ENCODE data around the gene ARFIP1.

Gene ARFIP1

GRCh38 chr4:152946446-152946845 is 166.7 kb downstream of the ARFIP1 start:
- Histone ChIP-seq H3K4me3 (ENCODE audit: low read length in 2 of 2) (no peak overlapping the region), H3K36me3 (ENCODE audit: control insufficient read depth in 2 of 2, insufficient read depth in 2 of 2, low read length in 2 of 2) (no peaks in the 10 kb centered on the region), H3K4me1 (ENCODE audit: control insufficient read depth, insufficient read depth, low read length) (no peaks in the 10 kb centered on the region), H3K9me3 (ENCODE audit: control insufficient read depth in 2 of 2, low read length in 2 of 2) (no peaks in the 10 kb centered on the region), H3K27me3 (ENCODE audit: control insufficient read depth in 1 of 2, insufficient read depth in 2 of 2, low read length in 2 of 2) (peaks cover 0 to 3% of the 10 kb centered on the region in 2 donors), H3K27ac (ENCODE audit: low read length) (no peak overlapping the region), H3K9ac (ENCODE audit: low read length in 2 of 2) (no peak overlapping the region)

- no peak overlapping the region for H3K4me3 ChIP-seq (ENCODE audit: low read length in 2 of 2)
- peaks cover 0 to 3% of the 10 kb centered on the region in 2 donors for H3K27me3 ChIP-seq (ENCODE audit: control insufficient read depth in 1 of 2, insufficient read depth in 2 of 2, low read length in 2 of 2)
- H3K27ac ChIP-seq (ENCODE audit: low read length), result no peak overlapping the region
- no peaks in the 10 kb centered on the region for H3K9me3 ChIP-seq (ENCODE audit: control insufficient read depth in 2 of 2, low read length in 2 of 2)
- H3K36me3 ChIP-seq (ENCODE audit: control insufficient read depth in 2 of 2, insufficient read depth in 2 of 2, low read length in 2 of 2), result no peaks in the 10 kb centered on the region
- no peak overlapping the region for H3K9ac ChIP-seq (ENCODE audit: low read length in 2 of 2)
- no peaks in the 10 kb centered on the region for H3K4me1 ChIP-seq (ENCODE audit: control insufficient read depth, insufficient read depth, low read length)
These were observed 167.6 kb downstream of the ARFIP1 start for GRCh38 chr4:152947311-152947710.

- H3K36me3 ChIP-seq (ENCODE audit: control insufficient read depth in 2 of 2, insufficient read depth in 2 of 2, low read length in 2 of 2), result no peaks in the 10 kb centered on the region
- no peak overlapping the region for H3K9ac ChIP-seq (ENCODE audit: low read length in 2 of 2)
- H3K27ac ChIP-seq (ENCODE audit: low read length), result no peak overlapping the region
- H3K4me1 ChIP-seq (ENCODE audit: control insufficient read depth, insufficient read depth, low read length), result no peaks in the 10 kb centered on the region
- H3K9me3 ChIP-seq (ENCODE audit: control insufficient read depth in 2 of 2, low read length in 2 of 2), result no peaks in the 10 kb centered on the region
- no peak overlapping the region for H3K4me3 ChIP-seq (ENCODE audit: low read length in 2 of 2)
- peaks cover 0 to 3% of the 10 kb centered on the region in 2 donors for H3K27me3 ChIP-seq (ENCODE audit: control insufficient read depth in 1 of 2, insufficient read depth in 2 of 2, low read length in 2 of 2)
These were observed 170.2 kb downstream of the ARFIP1 start for GRCh38 chr4:152949930-152950329.

- Histone ChIP-seq H3K36me3 (ENCODE audit: control insufficient read depth in 2 of 2, insufficient read depth in 2 of 2, low read length in 2 of 2) (no peaks in the 10 kb centered on the region), H3K9me3 (ENCODE audit: control insufficient read depth in 2 of 2, low read length in 2 of 2) (no peaks in the 10 kb centered on the region), H3K9ac (ENCODE audit: low read length in 2 of 2) (no peak overlapping the region), H3K27ac (ENCODE audit: low read length) (no peak overlapping the region), H3K4me3 (ENCODE audit: low read length in 2 of 2) (no peak overlapping the region), H3K4me1 (ENCODE audit: control insufficient read depth, insufficient read depth, low read length) (no peaks in the 10 kb centered on the region), H3K27me3 (ENCODE audit: control insufficient read depth in 1 of 2, insufficient read depth in 2 of 2, low read length in 2 of 2) (peaks cover 0 to 3% of the 10 kb centered on the region in 2 donors)
These were observed 170.9 kb downstream of the ARFIP1 start for GRCh38 chr4:152950402-152951274.

- H3K9ac ChIP-seq (ENCODE audit: low read length in 2 of 2), result no peak overlapping the region
- H3K27ac ChIP-seq (ENCODE audit: low read length), result no peak overlapping the region
- H3K4me3 ChIP-seq (ENCODE audit: low read length in 2 of 2), result no peak overlapping the region
- no peaks in the 10 kb centered on the region for H3K36me3 ChIP-seq (ENCODE audit: control insufficient read depth in 2 of 2, insufficient read depth in 2 of 2, low read length in 2 of 2)
- no peaks in the 10 kb centered on the region for H3K4me1 ChIP-seq (ENCODE audit: control insufficient read depth, insufficient read depth, low read length)
- H3K27me3 ChIP-seq (ENCODE audit: control insufficient read depth in 1 of 2, insufficient read depth in 2 of 2, low read length in 2 of 2), result peaks cover 0 to 3% of the 10 kb centered on the region in 2 donors
- H3K9me3 ChIP-seq (ENCODE audit: control insufficient read depth in 2 of 2, low read length in 2 of 2), result no peaks in the 10 kb centered on the region
These were observed 171.6 kb downstream of the ARFIP1 start for GRCh38 chr4:152951348-152951747.

- Histone ChIP-seq H3K9ac (ENCODE audit: low read length in 2 of 2) (no peak overlapping the region), H3K4me1 (ENCODE audit: control insufficient read depth, insufficient read depth, low read length) (no peaks in the 10 kb centered on the region), H3K36me3 (ENCODE audit: control insufficient read depth in 2 of 2, insufficient read depth in 2 of 2, low read length in 2 of 2) (no peaks in the 10 kb centered on the region), H3K4me3 (ENCODE audit: low read length in 2 of 2) (no peak overlapping the region), H3K9me3 (ENCODE audit: control insufficient read depth in 2 of 2, low read length in 2 of 2) (no peaks in the 10 kb centered on the region), H3K27me3 (ENCODE audit: control insufficient read depth in 1 of 2, insufficient read depth in 2 of 2, low read length in 2 of 2) (peaks cover 0 to 3% of the 10 kb centered on the region in 2 donors), H3K27ac (ENCODE audit: low read length) (no peak overlapping the region)
These were observed 173.8 kb downstream of the ARFIP1 start for GRCh38 chr4:152953514-152953913.

- Histone ChIP-seq H3K4me1 (ENCODE audit: control insufficient read depth, insufficient read depth, low read length) (no peaks in the 10 kb centered on the region), H3K9me3 (ENCODE audit: control insufficient read depth in 2 of 2, low read length in 2 of 2) (no peaks in the 10 kb centered on the region), H3K9ac (ENCODE audit: low read length in 2 of 2) (no peak overlapping the region), H3K36me3 (ENCODE audit: control insufficient read depth in 2 of 2, insufficient read depth in 2 of 2, low read length in 2 of 2) (no peaks in the 10 kb centered on the region), H3K27ac (ENCODE audit: low read length) (no peak overlapping the region), H3K27me3 (ENCODE audit: control insufficient read depth in 1 of 2, insufficient read depth in 2 of 2, low read length in 2 of 2) (peaks cover 0 to 3% of the 10 kb centered on the region in 2 donors), H3K4me3 (ENCODE audit: low read length in 2 of 2) (no peak overlapping the region)
These were observed 175.0 kb downstream of the ARFIP1 start for GRCh38 chr4:152954741-152955140.

- Histone ChIP-seq H3K27me3 (ENCODE audit: control insufficient read depth in 1 of 2, insufficient read depth in 2 of 2, low read length in 2 of 2) (no peaks in the 10 kb centered on the region), H3K9me3 (ENCODE audit: control insufficient read depth in 2 of 2, low read length in 2 of 2) (no peaks in the 10 kb centered on the region), H3K36me3 (ENCODE audit: control insufficient read depth in 2 of 2, insufficient read depth in 2 of 2, low read length in 2 of 2) (no peaks in the 10 kb centered on the region), H3K27ac (ENCODE audit: low read length) (no peak overlapping the region), H3K4me3 (ENCODE audit: low read length in 2 of 2) (no peak overlapping the region), H3K9ac (ENCODE audit: low read length in 2 of 2) (no peak overlapping the region), H3K4me1 (ENCODE audit: control insufficient read depth, insufficient read depth, low read length) (no peaks in the 10 kb centered on the region)
These were observed 176.4 kb downstream of the ARFIP1 start for GRCh38 chr4:152956147-152956546.

GRCh38 chr4:152956650-152957436 is 177.1 kb downstream of the ARFIP1 start:
- H3K4me1 ChIP-seq (ENCODE audit: control insufficient read depth, insufficient read depth, low read length), result no peaks in the 10 kb centered on the region
- H3K27me3 ChIP-seq (ENCODE audit: control insufficient read depth in 1 of 2, insufficient read depth in 2 of 2, low read length in 2 of 2), result no peaks in the 10 kb centered on the region
- H3K9ac ChIP-seq (ENCODE audit: low read length in 2 of 2), result no peak overlapping the region
- H3K9me3 ChIP-seq (ENCODE audit: control insufficient read depth in 2 of 2, low read length in 2 of 2), result no peaks in the 10 kb centered on the region
- H3K4me3 ChIP-seq (ENCODE audit: low read length in 2 of 2), result no peak overlapping the region
- no peak overlapping the region for H3K27ac ChIP-seq (ENCODE audit: low read length)
- no peaks in the 10 kb centered on the region for H3K36me3 ChIP-seq (ENCODE audit: control insufficient read depth in 2 of 2, insufficient read depth in 2 of 2, low read length in 2 of 2)

- Histone ChIP-seq H3K27ac (ENCODE audit: low read length) (no peak overlapping the region), H3K4me3 (ENCODE audit: low read length in 2 of 2) (no peak overlapping the region), H3K4me1 (ENCODE audit: control insufficient read depth, insufficient read depth, low read length) (no peaks in the 10 kb centered on the region), H3K9me3 (ENCODE audit: control insufficient read depth in 2 of 2, low read length in 2 of 2) (no peaks in the 10 kb centered on the region), H3K36me3 (ENCODE audit: control insufficient read depth in 2 of 2, insufficient read depth in 2 of 2, low read length in 2 of 2) (no peaks in the 10 kb centered on the region), H3K27me3 (ENCODE audit: control insufficient read depth in 1 of 2, insufficient read depth in 2 of 2, low read length in 2 of 2) (no peaks in the 10 kb centered on the region), H3K9ac (ENCODE audit: low read length in 2 of 2) (no peak overlapping the region)
These were observed 177.8 kb downstream of the ARFIP1 start for GRCh38 chr4:152957437-152958171.
